C4-2B (cell line): ENCODE results near the gene CDCP2.

ENCODE experiments used
- ZFX ChIP-seq: fragments of 450-650 bp; IDR thresholded peaks from 2 replicates; pipeline ENCODE4 v1.6.1; 2017
- TF ChIP-seq, protein P1 (sequence below): fragments of 450-650 bp; conservative IDR thresholded peaks from 2 replicates; pipeline ENCODE4 v1.5.1; 2017; ENCODE audit warnings: mild to moderate bottlenecking

DNA sequence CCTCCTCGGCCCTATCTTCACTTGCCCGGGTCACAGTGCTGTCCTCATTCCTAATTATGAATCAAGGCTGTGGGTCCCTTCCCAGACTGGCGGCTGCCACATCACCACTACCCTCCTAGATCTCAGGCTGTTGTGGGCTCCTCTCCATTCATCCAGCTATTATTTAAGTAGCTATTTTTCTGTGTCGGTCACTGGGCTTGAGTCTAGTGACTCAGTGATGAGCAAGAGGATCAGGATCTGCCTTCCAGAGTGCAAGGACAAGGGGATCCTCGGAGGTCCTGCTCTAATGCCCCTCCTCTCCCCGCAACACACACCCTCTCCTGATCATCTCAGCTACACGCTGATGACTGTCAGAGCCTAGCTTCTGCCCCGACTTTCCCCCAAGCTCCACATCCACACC, 34.1 kb downstream of the CDCP2 start:
- TF ChIP-seq, protein P1, sequence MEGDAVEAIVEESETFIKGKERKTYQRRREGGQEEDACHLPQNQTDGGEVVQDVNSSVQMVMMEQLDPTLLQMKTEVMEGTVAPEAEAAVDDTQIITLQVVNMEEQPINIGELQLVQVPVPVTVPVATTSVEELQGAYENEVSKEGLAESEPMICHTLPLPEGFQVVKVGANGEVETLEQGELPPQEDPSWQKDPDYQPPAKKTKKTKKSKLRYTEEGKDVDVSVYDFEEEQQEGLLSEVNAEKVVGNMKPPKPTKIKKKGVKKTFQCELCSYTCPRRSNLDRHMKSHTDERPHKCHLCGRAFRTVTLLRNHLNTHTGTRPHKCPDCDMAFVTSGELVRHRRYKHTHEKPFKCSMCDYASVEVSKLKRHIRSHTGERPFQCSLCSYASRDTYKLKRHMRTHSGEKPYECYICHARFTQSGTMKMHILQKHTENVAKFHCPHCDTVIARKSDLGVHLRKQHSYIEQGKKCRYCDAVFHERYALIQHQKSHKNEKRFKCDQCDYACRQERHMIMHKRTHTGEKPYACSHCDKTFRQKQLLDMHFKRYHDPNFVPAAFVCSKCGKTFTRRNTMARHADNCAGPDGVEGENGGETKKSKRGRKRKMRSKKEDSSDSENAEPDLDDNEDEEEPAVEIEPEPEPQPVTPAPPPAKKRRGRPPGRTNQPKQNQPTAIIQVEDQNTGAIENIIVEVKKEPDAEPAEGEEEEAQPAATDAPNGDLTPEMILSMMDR = no peak
- no peak for TF ChIP-seq ZFX
